HG03139 (cell line): ENCODE data around the gene IGFBP2.

Experiments
- ATAC-seq: cut with Tn5 transposase; IDR thresholded peaks from one replicate; pipeline ENCODE4 v1.9.1; 2021; ENCODE audit not compliant: unreplicated experiment

IGFBP2 gene

GRCh38 chr2:216615298-216616082, 17.7 kb upstream of the IGFBP2 start:
- ATAC-seq, result no peak

DNA sequence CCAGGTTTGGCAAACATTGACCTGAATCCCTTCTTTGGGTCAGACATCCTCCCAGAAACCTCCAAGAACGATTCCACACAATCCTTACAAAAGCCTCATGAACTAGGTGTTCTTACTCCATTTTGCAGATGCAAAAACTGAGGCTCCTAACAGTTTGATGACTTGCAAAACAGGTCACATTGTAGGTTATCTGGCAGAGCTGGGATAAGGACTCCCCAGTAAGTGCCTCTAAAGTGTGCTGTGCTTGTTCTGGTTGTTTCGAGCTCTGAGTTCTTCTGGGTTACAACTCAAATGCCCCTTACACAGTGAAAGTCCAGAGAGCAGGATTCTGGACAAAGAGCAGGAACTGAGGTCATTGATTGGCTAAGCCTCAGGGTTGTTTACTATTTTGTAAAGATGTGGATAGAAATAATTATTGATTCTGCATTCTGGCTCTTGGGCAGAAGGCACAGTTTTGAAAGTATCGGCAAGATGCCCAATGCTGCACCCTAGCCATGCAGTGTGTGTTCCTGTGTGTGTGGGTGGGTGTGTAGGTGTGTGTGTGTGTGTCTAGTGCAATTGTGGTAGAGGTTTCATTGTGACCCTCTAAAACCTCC, 17.0 kb upstream of the IGFBP2 start:
- no peak for ATAC-seq

- ATAC-seq, result no peak
Measured at GRCh38 chr2:216617159-216617815, 15.9 kb upstream of the IGFBP2 start.

GRCh38 chr2:216618785-216619184, 14.4 kb upstream of the IGFBP2 start:
- no peak for ATAC-seq

GRCh38 chr2:216619411-216620393, 13.5 kb upstream of the IGFBP2 start:
- no peak for ATAC-seq

DNA sequence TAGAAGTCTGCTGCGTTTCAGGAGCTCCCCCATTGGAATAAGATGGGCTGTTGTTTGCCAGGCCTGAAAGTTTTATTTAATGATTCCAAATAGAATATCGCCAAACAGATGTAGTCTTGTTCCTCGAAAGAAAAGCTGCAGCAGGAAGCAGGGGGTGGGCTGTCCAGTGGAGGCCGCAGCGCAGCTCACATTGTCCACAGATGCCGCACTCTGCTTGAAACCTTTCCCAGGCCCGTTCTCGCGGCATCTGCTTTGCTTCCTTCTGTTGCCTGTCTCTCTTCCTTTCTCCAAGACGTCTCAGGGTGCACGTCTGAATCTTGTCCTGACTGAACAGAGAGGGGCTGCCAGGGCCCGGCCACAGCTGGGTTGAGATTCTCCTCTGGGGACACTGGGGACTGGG, 12.4 kb upstream of the IGFBP2 start:
- no peak for ATAC-seq

DNA sequence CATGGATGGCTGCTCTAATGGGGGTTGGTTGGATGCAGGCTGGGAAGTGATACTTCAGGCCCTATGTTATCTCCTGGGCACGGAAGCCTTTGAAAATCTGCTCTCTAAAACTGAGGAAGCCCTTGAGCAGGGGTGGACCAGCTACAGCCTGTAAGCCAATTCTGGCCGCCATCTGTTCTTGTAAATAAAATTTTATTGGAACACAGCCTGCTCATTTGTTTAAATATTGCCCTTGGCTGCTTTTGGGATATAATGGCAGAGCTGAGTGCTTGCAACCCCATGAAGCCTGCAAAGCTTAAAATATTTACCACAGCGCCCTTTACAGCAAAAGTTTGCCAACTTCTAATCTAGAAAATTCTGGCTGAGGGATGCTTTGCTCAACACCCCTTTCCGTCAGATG, 11.9 kb upstream of the IGFBP2 start:
- ATAC-seq, result no peak

DNA sequence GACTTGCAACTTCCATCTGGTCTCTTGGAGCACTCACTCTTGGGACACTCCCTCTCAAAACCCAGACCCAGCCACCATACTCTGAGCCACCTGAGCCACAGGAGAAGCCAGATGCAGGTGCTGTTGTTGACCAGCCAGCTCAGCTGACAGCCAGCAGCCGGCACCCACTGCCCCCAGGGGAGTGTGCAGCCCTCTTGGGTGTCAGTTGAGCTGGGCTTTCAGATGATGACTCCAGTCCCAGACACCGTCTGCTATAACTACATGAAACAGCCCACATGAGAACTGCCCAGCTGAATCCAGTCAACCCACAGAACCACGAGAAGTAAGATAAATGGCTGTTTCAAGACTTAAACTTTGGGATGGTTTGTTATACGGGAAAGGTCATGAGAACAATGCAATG, 10.7 kb upstream of the IGFBP2 start:
- ATAC-seq, result no peak

- ATAC-seq, result no peak
Measured at GRCh38 chr2:216624251-216624650, 9.0 kb upstream of the IGFBP2 start.

GRCh38 chr2:216626168-216626874, 6.9 kb upstream of the IGFBP2 start:
- no peak for ATAC-seq

DNA sequence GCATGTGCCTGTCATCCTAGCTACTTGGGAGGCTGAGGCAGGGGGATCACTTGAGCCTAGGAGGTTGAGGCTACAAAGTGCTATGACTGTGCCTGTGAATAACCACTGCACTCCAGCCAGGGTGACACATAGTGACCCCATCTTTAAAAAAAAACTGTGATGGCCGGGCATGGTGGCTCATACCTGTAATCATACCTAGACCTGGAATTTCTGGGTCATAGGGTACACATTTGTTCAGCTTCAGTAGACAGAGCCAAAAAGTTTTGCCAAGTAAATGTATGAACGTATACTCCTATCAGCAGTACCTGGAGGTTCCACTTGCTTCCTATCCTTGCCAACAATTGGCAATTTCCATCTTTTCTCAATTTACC, 6.4 kb upstream of the IGFBP2 start:
- ATAC-seq, result no peak

- ATAC-seq, result no peak
Measured at GRCh38 chr2:216629784-216630183, 3.4 kb upstream of the IGFBP2 start.

- ATAC-seq, result no peak
Measured at GRCh38 chr2:216632346-216632951, 771 bp upstream of the IGFBP2 start.

DNA sequence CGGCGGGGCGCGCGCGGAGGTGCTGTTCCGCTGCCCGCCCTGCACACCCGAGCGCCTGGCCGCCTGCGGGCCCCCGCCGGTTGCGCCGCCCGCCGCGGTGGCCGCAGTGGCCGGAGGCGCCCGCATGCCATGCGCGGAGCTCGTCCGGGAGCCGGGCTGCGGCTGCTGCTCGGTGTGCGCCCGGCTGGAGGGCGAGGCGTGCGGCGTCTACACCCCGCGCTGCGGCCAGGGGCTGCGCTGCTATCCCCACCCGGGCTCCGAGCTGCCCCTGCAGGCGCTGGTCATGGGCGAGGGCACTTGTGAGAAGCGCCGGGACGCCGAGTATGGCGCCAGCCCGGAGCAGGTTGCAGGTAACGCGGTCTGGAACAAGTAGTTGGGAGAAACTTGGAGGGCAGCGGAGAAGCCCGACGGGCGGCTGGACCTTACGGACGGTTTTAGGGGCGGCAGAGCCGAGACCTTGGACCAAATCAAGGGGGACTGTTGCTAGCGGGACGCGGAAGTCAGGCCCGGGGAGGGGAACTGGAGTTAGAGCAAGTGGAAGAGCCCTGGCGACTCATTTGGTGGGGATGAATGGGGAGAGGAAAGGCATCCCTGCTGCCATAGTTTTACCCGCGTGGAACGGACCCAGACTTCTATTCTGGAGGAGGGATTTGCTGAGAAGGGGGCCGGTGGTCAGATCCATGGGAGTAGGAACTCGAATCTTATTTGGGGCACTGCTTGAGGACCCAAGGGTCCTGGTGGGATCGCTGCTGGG, 573 bp downstream of the IGFBP2 start:
- ATAC-seq, result no peak

DNA sequence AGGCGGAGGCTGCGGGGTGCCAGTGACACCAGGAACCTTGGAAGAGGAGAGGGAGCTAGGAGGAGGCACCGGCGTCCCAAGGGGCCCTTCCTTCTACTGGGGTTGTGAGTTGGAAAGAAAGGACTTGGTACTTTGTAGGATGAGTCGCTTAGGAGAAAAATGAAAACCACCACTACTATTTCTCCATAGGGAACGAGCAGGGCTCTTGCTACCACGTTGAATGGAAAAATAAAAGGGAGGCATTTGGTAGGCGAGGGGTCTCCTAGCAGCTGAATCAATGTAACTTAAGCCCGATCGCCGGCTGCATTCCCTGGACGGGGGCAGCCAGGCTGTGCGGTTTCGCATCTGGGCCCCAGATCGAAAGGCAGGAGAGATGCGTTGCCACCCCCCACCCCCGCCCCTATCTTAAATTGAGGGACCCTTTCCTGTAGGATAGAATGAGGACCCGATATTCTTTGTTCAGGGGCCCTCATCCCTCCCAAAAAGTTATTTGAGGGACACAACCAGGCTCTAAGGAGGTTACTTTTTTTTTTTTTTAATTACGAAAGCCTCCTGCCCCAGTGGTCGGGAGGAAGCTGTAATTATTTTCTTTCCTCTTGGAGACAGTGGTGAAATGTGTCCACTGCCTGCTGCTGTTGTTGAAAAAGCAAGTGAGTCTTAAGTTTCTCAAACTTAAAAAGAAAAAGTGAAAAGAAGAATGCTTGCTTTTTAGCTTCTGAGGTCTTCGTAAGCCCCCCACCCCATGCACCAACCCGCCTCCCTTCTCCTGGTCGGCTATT, 1.3 kb downstream of the IGFBP2 start:
- no peak for ATAC-seq

- ATAC-seq, result no peak
Measured at GRCh38 chr2:216635171-216635570, 2.0 kb downstream of the IGFBP2 start.

DNA sequence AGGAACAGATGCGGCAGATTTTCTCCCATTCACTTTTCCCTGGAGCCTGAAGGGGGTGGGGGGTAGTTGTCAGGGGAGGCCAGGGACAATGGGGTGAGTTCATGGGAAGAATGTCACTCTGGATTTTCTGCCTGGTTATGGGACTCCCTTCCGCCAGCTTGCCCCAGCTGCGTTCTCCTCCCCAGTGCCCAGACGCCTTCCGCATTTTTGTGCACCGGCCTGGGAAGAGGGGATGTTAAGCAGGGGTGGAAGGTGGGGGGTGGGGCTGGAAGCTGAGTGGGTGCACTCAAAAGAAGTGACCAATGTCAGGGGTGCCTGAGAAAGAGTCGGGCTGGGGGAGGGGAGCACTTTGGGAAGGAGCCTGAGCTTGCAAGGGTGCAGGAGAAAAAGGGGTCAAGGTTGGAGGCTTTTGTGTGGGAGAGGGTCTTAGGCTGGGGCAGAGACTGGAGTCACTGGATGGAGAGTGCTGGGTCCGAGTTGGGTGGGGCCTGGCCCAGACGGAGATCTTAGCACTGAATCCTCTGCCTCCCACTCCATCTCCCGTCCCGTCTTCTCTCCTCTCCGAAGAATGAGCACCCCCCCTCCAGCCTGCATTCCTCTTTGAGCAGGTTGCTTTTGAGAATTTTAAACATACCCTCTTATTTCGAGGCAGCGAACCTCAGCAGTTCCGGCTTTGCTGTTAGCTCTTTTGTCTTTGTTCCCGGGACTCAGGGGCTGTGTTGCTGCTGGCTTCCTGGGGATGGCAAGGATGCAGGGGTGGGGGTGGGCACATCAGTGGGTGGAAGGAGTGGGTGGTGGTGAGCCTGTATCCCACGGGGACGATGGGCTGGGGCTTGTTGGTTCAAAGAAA, 2.7 kb downstream of the IGFBP2 start:
- no peak for ATAC-seq
